Chondrocyte (in vitro differentiated cells): Measurements from ENCODE around the gene PPP6R3. TPM values are rescaled to one million over a fixed set of nuclear protein-coding genes. Genes with fewer than 3 reads are reported as not detected.

Source experiments
- DNase-seq: peaks from one replicate; pipeline ENCODE4 v3.0.0; 2021; ENCODE audit warnings: mixed read lengths, low spot score
- H3K27ac Mint-ChIP-seq: one replicate; pipeline ENCODE4 v1.8.0; 2021; ENCODE audit warnings: mild to moderate bottlenecking, moderate library complexity, mixed read lengths; ENCODE audit not compliant: unreplicated experiment
- H3K27me3 Mint-ChIP-seq: 2 replicates; pipeline ENCODE4 v1.8.0; 2021; ENCODE audit warnings: low read depth, mixed read lengths
- H3K36me3 Mint-ChIP-seq: 2 replicates; pipeline ENCODE4 v1.8.0; 2021; ENCODE audit warnings: low read depth, mixed read lengths
- H3K4me1 Mint-ChIP-seq: 2 replicates; pipeline ENCODE4 v1.8.0; 2021; ENCODE audit warnings: low read depth, mild to moderate bottlenecking, mixed read lengths
- H3K4me3 Mint-ChIP-seq: one replicate; pipeline ENCODE4 v1.8.0; 2021; ENCODE audit warnings: mild to moderate bottlenecking, moderate library complexity, mixed read lengths; ENCODE audit not compliant: unreplicated experiment
- H3K9me3 Mint-ChIP-seq: 2 replicates; pipeline ENCODE4 v1.8.0; 2021; ENCODE audit warnings: low read depth, mixed read lengths
- CTCF ChIP-seq: fragments of 200-600 bp; sonication (generic); IDR thresholded peaks from 2 replicates; pipeline ENCODE4 v1.5.0; 2021; ENCODE audit warnings: antibody characterized with exemption, mild to moderate bottlenecking, moderate library complexity
- total RNA-seq: library from RNA; stranded (reverse); gene quantifications from 3 replicates; pipeline ENCODE4 v1.2.1, GENCODE V29; 2021

PPP6R3 gene
- total RNA-seq, 1 donor from 2014 or later: 73.4 TPM

- Mint-ChIP-seq H3K27me3 (no peaks in the 10 kb centered on the region), H3K4me3 (no peak overlapping the region), H3K4me1 (peaks cover 38% of the 10 kb centered on the region), H3K36me3 (peaks cover 17% of the 10 kb centered on the region), H3K27ac (peak overlapping the region; percentile 89), H3K9me3 (no peaks in the 10 kb centered on the region)
- TF ChIP-seq CTCF: no peak
- no peak for DNase-seq
Observed at GRCh38 chr11:68581901-68582300, 121.3 kb downstream of the PPP6R3 start.

GRCh38 chr11:68582416-68583040 is 122.0 kb downstream of the PPP6R3 start:
- Mint-ChIP-seq H3K27ac (peak overlapping the region; percentile 89), H3K4me1 (peaks cover 38% of the 10 kb centered on the region), H3K9me3 (no peaks in the 10 kb centered on the region), H3K36me3 (peaks cover 17% of the 10 kb centered on the region), H3K4me3 (peak overlapping the region; percentile 11), H3K27me3 (no peaks in the 10 kb centered on the region)
- no peak for TF ChIP-seq CTCF
- no peak for DNase-seq

- peak overlapping the region; percentile 89 for H3K27ac Mint-ChIP-seq
Observed at GRCh38 chr11:68583041-68583446, 122.5 kb downstream of the PPP6R3 start.

GRCh38 chr11:68584097-68584496 is 123.5 kb downstream of the PPP6R3 start:
- no peak for DNase-seq
- no peak overlapping the region for H3K4me3 Mint-ChIP-seq
- H3K27ac Mint-ChIP-seq: no peak overlapping the region
- H3K36me3 Mint-ChIP-seq: peaks cover 16% of the 10 kb centered on the region
- peaks cover 38% of the 10 kb centered on the region for H3K4me1 Mint-ChIP-seq
- no peaks in the 10 kb centered on the region for H3K9me3 Mint-ChIP-seq
- no peaks in the 10 kb centered on the region for H3K27me3 Mint-ChIP-seq
- peak; percentile 76 for TF ChIP-seq CTCF

More at GRCh38 chr11:68583041-68583446, 122.5 kb downstream of the PPP6R3 start:
- no peaks in the 10 kb centered on the region for H3K9me3 Mint-ChIP-seq
- no peaks in the 10 kb centered on the region for H3K27me3 Mint-ChIP-seq
- no peak for DNase-seq
- H3K4me1 Mint-ChIP-seq: peaks cover 38% of the 10 kb centered on the region
- peak overlapping the region; percentile 11 for H3K4me3 Mint-ChIP-seq
- peaks cover 20% of the 10 kb centered on the region for H3K36me3 Mint-ChIP-seq
- TF ChIP-seq CTCF: no peak

GRCh38 chr11:68584991-68585524 is 124.5 kb downstream of the PPP6R3 start:
- no peak for DNase-seq
- no peak for TF ChIP-seq CTCF
- Mint-ChIP-seq H3K4me3 (no peak overlapping the region), H3K36me3 (peaks cover 14% of the 10 kb centered on the region), H3K4me1 (peaks cover 38% of the 10 kb centered on the region), H3K9me3 (no peaks in the 10 kb centered on the region), H3K27ac (no peak overlapping the region), H3K27me3 (no peaks in the 10 kb centered on the region)
